ENCODE data around the gene C16orf89.

Gene C16orf89

GRCh38 chr16:5024632-5025031 is 41.1 kb downstream of the C16orf89 start:
- DNase-seq (ENCODE audit: extremely low read depth, low read depth): no peak
- TF ChIP-seq, protein P1, sequence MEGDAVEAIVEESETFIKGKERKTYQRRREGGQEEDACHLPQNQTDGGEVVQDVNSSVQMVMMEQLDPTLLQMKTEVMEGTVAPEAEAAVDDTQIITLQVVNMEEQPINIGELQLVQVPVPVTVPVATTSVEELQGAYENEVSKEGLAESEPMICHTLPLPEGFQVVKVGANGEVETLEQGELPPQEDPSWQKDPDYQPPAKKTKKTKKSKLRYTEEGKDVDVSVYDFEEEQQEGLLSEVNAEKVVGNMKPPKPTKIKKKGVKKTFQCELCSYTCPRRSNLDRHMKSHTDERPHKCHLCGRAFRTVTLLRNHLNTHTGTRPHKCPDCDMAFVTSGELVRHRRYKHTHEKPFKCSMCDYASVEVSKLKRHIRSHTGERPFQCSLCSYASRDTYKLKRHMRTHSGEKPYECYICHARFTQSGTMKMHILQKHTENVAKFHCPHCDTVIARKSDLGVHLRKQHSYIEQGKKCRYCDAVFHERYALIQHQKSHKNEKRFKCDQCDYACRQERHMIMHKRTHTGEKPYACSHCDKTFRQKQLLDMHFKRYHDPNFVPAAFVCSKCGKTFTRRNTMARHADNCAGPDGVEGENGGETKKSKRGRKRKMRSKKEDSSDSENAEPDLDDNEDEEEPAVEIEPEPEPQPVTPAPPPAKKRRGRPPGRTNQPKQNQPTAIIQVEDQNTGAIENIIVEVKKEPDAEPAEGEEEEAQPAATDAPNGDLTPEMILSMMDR (IDR thresholded peaks at IDR 0.05; ENCODE audit: low read depth, low read length, missing control alignments): no peak
- H3K4me3 ChIP-seq (replicated peaks; ENCODE audit: low read depth, low read length): no peak overlapping the region

DNA sequence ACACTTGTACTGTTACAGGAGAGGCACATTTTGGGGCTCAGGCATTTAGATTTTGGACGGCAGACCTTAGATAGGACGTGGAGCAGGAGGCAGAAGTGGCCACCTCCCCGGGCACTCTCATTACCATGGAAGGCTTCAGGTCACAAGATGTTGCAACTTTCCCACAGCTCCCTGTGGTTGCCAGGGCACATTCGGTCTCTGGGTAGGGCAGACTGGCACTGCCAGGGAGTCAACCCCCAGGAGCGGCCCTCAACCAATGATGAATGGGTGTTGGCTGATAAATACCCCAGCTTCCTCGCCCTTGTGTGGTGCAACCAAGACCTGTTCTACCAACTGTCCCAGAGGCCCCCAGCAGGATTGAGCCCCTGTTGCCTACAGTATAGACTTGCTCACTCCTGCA is 43.2 kb downstream of the C16orf89 start:
- no peak for DNase-seq (ENCODE audit: extremely low read depth, low read depth)
- TF ChIP-seq, protein P1 (IDR thresholded peaks at IDR 0.05; ENCODE audit: low read depth, low read length, missing control alignments): no peak
- H3K4me3 ChIP-seq (replicated peaks; ENCODE audit: low read depth, low read length): no peak overlapping the region

DNA sequence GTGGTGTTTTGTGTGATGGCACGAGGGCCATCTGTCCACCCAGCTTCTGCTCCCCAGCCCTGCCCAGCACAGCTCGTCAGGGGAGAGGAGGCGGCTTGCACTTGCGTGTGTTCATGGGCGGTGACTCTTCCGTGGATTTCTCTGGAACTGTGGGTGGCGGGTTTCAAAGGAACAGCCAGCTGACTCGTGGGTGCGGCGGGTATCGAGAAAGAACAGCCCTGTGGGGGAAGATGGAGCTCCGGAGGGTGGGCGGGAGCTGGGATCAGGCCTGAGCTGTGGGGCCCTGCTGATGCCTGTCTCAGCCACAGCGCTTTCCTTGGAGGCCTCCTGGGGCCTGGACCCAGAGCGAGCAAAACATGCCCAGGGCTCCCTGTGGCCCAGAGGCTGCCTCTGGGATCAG is 45.2 kb downstream of the C16orf89 start:
- H3K4me3 ChIP-seq (replicated peaks; ENCODE audit: low read depth, low read length): no peak overlapping the region
- no peak for DNase-seq (ENCODE audit: extremely low read depth, low read depth)
- TF ChIP-seq, protein P1 (IDR thresholded peaks at IDR 0.05; ENCODE audit: low read depth, low read length, missing control alignments): no peak

DNA sequence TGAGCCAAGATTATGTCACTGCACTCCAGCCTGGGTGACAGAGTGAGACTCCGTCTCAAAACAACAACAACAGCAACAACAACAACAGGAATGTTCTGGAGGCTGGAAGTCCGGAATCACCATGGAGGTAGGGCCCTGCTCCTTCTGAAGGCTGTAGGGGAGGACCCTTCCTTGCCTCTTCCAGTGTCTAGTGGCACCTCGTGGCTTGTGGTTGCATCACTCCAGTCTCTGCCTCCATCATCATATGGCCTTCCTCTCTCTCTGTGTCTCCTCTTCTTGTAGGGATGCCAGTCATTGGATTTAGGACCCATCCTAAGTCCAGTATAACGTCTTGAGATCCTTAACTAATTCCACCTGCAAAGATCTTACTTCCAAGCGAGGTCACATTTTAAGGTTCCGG is 46.0 kb downstream of the C16orf89 start:
- no peak overlapping the region for H3K4me3 ChIP-seq (replicated peaks; ENCODE audit: low read depth, low read length)
- no peak for DNase-seq (ENCODE audit: extremely low read depth, low read depth)
- TF ChIP-seq, protein P1 (IDR thresholded peaks at IDR 0.05; ENCODE audit: low read depth, low read length, missing control alignments): no peak

- TF ChIP-seq, protein P1 (IDR thresholded peaks at IDR 0.05; ENCODE audit: low read depth, low read length, missing control alignments): no peak
- no peak for DNase-seq (ENCODE audit: extremely low read depth, low read depth)
- no peak overlapping the region for H3K4me3 ChIP-seq (replicated peaks; ENCODE audit: low read depth, low read length)
Measured at GRCh38 chr16:5018793-5019192, 47.0 kb downstream of the C16orf89 start.

- TF ChIP-seq, protein P1 (IDR thresholded peaks at IDR 0.05; ENCODE audit: low read depth, low read length, missing control alignments): no peak
- no peak for DNase-seq (ENCODE audit: extremely low read depth, low read depth)
- no peak overlapping the region for H3K4me3 ChIP-seq (replicated peaks; ENCODE audit: low read depth, low read length)
Measured at GRCh38 chr16:5017678-5017969, 48.1 kb downstream of the C16orf89 start.

- TF ChIP-seq, protein P1 (IDR thresholded peaks at IDR 0.05; ENCODE audit: low read depth, low read length, missing control alignments): no peak
- no peak overlapping the region for H3K4me3 ChIP-seq (replicated peaks; ENCODE audit: low read depth, low read length)
- no peak for DNase-seq (ENCODE audit: extremely low read depth, low read depth)
Measured at GRCh38 chr16:5016967-5017677, 48.6 kb downstream of the C16orf89 start.
